Psoas muscle (tissue), 8 donors: ENCODE measurements around the gene RPS23. TPM values are rescaled to one million over a fixed set of nuclear protein-coding genes. Genes with fewer than 3 reads are reported as not detected.

Experiments
- ATAC-seq, 4 donors: fragments of 200-7000 bp; cut with Tn5 transposase; one replicate each; pipeline ENCODE4 v1.9.1; 2020; ENCODE audit warnings: moderate library complexity in 3 of 4, mild to moderate bottlenecking in 2 of 4
- DNase-seq, 2 donors: peaks; one replicate each; pipeline ENCODE4 v3.0.0-alpha.2; 2020
- H3K27ac ChIP-seq: fragments of 200-600 bp; one replicate; pipeline ENCODE4 v1.8.0; 2022
- H3K27me3 ChIP-seq, 3 donors: fragments of 200-600 bp in 1 of 3; one replicate each; pipeline versions ENCODE4 v1.6.1 to v1.8.0; 2013 to 2022; ENCODE audit warnings: low read length in 2 of 3, mild to moderate bottlenecking in 2 of 3, moderate library complexity in 1 of 3; ENCODE audit not compliant: insufficient read depth in 3 of 3
- H3K36me3 ChIP-seq, 2 donors: fragments of 200-600 bp in 1 of 2; one replicate each; pipeline versions ENCODE4 v1.6.1 to v1.8.0; 2013 to 2022; ENCODE audit warnings: low read depth in 1 of 2, mild to moderate bottlenecking in 1 of 2, moderate library complexity in 1 of 2; ENCODE audit not compliant: insufficient read depth in 1 of 2
- H3K4me1 ChIP-seq: fragments of 200-600 bp; one replicate; pipeline ENCODE4 v1.8.0; 2022
- H3K4me3 ChIP-seq: fragments of 200-600 bp; one replicate; pipeline ENCODE4 v1.8.0; 2022; ENCODE audit warnings: mild to moderate bottlenecking
- H3K9me3 ChIP-seq: fragments of 200-600 bp; one replicate; pipeline ENCODE4 v1.8.0; 2022
- WGBS, 3 donors: extraction: QIAGEN DNeasy Blood & Tissue Kit; methylation state at CpG; one replicate each; pipeline versions ENCODE4 v1.1.6 to v1.1.7; 2013; 5-methylcytosine and 5-hydroxymethylcytosine counted together
- intact Hi-C, 2 donors: fragments of 100-400 bp; cut with DNase I; formaldehyde crosslinking; loops; one replicate each; pipeline versions ENCODE4 v1.11.0 to v1.14.2; 2022
- polyA plus RNA-seq, 3 donors: library from polyadenylated mRNA; stranded (reverse); fragments of 200-250 nt; gene quantifications; one replicate each; pipeline ENCODE4 v1.2.3, GENCODE V29; 2013
- total RNA-seq, 4 donors: library from RNA; stranded (reverse); fragmentation: NEBNext Ultra II Directional in 2 of 4; extraction: Animal tissue kit (Norgen Biotek cat#: 25700) in 2 of 4; gene quantifications; one replicate each; pipeline versions ENCODE4 v1.2.1 to v1.2.4, GENCODE V29; 2021 to 2023
- TF ChIP-seq, protein P1 (sequence below): fragments of 200-600 bp; IDR thresholded peaks from one replicate; pipeline ENCODE4 v1.8.0; 2022; ENCODE audit warnings: antibody characterized with exemption
- donor health status: healthy with polysubstance abuse.
- donor health status: DM: no; HTN: no; CAD: no; lungs with moderate emphysema.
- donor health status: Bipolar disorder and iron deficiency.
- donor health status: healthy.
- donor health status: DM: yes; HTN: yes; CAD: no.
- donor health status: DM: no; HTN: no; CAD: no.
- donor health status: DM: no; HTN: no; CAD: no.
- donor health status: DM: yes; HTN: yes; CAD: no.

Gene RPS23
- total and polyA plus RNA-seq, 7 donors: 1,381 to 4,268 (median 2,201) TPM

DNA sequence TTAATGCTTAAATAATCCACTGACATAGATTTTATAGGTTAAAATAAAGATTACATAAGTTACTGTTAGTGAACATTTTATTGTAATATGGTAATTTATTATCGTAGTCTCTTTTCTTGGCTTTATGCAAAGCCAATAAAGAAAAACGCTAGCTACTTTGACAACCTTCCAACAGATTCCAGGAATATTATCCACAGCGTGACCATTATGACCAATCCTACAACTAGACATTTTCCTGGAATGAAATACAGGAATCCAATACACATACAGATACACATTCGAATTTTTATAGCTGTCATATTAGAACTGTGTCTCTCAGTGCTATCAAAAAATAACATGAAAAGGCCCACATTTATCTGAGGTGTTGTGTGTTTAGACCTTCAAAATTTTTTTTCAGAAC lies 13.1 kb downstream of the RPS23 start:
- DNase-seq (no peak), ATAC-seq (peak in 1 of 4 donors; percentile 27)
- no peaks in the 10 kb centered on the region for H3K9me3 ChIP-seq
- 15 to 27% (median 19%) methylated on average over 4 of the region's 4 CpGs for WGBS, 3 donors
- H3K27ac ChIP-seq: no peak overlapping the region
- peaks cover 0 to 6% of the 10 kb centered on the region in 2 donors for H3K36me3 ChIP-seq
- no peaks in the 10 kb centered on the region for H3K4me1 ChIP-seq
- H3K4me3 ChIP-seq: no peak overlapping the region
- intact Hi-C loops: no loop called here
- no peaks in the 10 kb centered on the region for H3K27me3 ChIP-seq
- TF ChIP-seq, protein P1, sequence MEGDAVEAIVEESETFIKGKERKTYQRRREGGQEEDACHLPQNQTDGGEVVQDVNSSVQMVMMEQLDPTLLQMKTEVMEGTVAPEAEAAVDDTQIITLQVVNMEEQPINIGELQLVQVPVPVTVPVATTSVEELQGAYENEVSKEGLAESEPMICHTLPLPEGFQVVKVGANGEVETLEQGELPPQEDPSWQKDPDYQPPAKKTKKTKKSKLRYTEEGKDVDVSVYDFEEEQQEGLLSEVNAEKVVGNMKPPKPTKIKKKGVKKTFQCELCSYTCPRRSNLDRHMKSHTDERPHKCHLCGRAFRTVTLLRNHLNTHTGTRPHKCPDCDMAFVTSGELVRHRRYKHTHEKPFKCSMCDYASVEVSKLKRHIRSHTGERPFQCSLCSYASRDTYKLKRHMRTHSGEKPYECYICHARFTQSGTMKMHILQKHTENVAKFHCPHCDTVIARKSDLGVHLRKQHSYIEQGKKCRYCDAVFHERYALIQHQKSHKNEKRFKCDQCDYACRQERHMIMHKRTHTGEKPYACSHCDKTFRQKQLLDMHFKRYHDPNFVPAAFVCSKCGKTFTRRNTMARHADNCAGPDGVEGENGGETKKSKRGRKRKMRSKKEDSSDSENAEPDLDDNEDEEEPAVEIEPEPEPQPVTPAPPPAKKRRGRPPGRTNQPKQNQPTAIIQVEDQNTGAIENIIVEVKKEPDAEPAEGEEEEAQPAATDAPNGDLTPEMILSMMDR: no peak

DNA sequence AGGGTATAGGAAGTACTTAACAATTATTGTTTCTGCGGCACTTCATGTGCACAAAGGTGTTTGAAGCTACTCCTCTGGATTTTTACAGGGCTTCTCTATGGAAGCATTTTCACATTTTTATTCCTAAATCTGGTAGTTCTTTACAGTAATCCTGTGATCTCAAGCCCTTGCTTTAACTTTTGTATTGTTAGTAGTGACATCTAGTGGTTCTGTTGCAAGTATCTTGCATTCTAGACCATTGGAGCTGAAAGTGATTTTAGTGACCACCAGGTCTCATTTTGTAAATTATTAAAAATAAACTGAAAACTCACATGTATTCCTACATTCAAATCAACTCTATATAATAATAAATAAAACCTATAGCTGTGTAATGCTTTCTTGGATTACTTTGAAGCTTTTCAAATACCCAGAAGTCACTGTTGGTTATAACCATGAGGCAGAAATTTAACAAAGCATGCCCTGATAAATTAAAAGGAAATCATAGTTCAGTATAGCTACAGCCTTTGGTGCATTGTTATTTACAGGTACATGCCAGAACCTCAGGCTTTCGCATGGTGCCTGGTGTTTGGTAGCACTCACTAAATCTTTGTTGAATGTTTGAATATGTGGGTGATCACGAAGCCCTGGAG lies 18.9 kb downstream of the RPS23 start:
- TF ChIP-seq, protein P1: peak; percentile 35
- Histone ChIP-seq H3K4me1 (no peaks in the 10 kb centered on the region), H3K9me3 (no peaks in the 10 kb centered on the region), H3K27ac (no peak overlapping the region), H3K36me3 (no peaks in the 10 kb centered on the region), H3K4me3 (no peak overlapping the region), H3K27me3 (no peaks in the 10 kb centered on the region)
- ATAC-seq: no peak
- WGBS, 3 donors: 80 to 91% (median 90%) methylated on average over 3 of the region's 3 CpGs
- no peak for DNase-seq
- intact Hi-C loops: no loop called here

DNA sequence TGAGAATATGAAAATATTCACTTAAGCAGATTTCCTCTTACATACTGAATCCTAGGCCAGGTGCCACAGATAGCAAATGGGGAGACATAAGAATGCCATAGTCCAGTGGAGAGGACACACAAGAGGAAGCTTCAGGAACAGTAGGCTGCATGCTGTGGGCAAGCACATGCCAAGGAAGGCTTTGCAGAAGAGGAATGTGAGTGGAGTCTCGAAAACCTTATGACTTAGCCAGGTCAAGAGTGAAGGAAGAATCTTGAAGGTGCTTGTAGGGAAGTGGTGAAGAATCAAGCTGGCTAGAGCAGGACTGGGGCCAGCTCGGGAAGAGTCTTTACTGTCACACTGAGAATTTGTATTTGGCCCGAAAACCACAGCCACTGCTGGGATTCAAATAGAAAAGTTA lies 20.4 kb downstream of the RPS23 start:
- no peaks in the 10 kb centered on the region for H3K27me3 ChIP-seq
- H3K4me3 ChIP-seq: no peak overlapping the region
- ATAC-seq (no peak), DNase-seq (no peak)
- no peak overlapping the region for H3K27ac ChIP-seq
- WGBS, 3 donors: 62 to 79% (median 72%) methylated on average over 3 of the region's 3 CpGs
- H3K4me1 ChIP-seq: no peaks in the 10 kb centered on the region
- H3K9me3 ChIP-seq: no peaks in the 10 kb centered on the region
- intact Hi-C loops: no loop called here
- TF ChIP-seq, protein P1: no peak
- H3K36me3 ChIP-seq: peaks cover 0 to 8% of the 10 kb centered on the region in 2 donors

- intact Hi-C loops: no loop called here
- DNase-seq: no peak
- Histone ChIP-seq H3K4me1 (no peaks in the 10 kb centered on the region), H3K36me3 (peaks cover 0 to 8% of the 10 kb centered on the region in 2 donors), H3K27me3 (no peaks in the 10 kb centered on the region), H3K9me3 (no peaks in the 10 kb centered on the region), H3K27ac (no peak overlapping the region), H3K4me3 (no peak overlapping the region)
- TF ChIP-seq, protein P1: no peak
- ATAC-seq: no peak
- 92 to 98% (median 93%) methylated on average over 2 of the region's 2 CpGs for WGBS, 3 donors
Observed at GRCh38 chr5:82257247-82257646, 20.9 kb downstream of the RPS23 start.

DNA sequence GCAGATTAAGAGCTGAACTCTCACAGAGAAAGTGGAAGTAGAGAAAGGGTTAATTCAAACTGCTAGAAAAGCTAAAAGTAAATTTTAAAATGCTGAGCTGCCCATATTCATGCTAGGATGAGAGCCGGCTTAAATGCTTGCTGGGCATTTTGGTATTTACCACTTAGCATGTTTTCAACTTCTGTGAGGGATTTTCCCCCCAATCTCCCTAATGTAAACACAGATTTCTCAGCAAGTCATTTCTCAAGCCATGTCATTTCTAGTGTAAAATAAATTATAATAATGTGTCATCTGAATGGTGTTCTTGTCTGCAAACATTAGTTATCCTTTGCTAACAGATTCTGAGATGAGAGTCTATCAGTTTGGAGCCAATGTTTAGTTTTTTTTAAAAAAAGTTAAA lies 22.3 kb downstream of the RPS23 start:
- Histone ChIP-seq H3K9me3 (no peaks in the 10 kb centered on the region), H3K4me3 (no peak overlapping the region), H3K36me3 (peaks cover 0 to 8% of the 10 kb centered on the region in 2 donors), H3K27me3 (no peaks in the 10 kb centered on the region), H3K27ac (no peak overlapping the region), H3K4me1 (no peaks in the 10 kb centered on the region)
- DNase-seq (no peak), ATAC-seq (no peak)
- WGBS, 3 donors: 67 to 82% (median 68%) methylated on average over 1 of the region's 1 CpG
- TF ChIP-seq, protein P1: no peak
- intact Hi-C loops: no loop called here
